Measurements from ENCODE around the gene RYR1. TPM values are rescaled to one million over a fixed set of nuclear protein-coding genes. Genes with fewer than 3 reads are reported as not detected.
"Not testable (repeated sequence)": the region's sequence is repeated elsewhere in the genome, so short reads cannot be mapped to it uniquely, and the experiment has no call there.

The RYR1 gene
- total RNA-seq, 2 experiments from 2014 or later, result 0.54 to 1.4 TPM

DNA sequence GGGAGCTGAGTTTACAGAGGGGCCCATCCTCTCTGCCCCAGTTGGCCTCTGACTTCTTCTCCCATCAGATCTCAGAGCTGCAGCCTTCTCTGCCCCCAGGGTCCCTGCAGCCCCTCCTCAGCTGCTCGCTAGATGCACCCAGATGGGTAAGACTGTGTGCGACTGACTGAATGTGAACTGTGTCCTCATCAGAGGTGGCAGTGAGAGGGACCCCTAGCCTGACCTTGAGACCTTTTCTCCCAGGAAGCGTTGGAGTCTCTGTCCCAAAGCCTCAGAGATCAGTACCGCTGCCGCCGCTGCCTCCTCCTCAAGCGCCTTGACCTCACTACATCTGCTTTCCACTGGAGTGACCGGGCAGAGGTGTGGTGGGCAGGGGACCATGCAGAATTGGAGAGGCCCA lies 28.2 kb upstream of the RYR1 start:
- POLR2A ChIA-PET, result interaction anchor here (1.4 kb wide), 1 partner anchor 31 kb away, joined by 5 read pairs; the partner anchor contains the start of gene PSMD8
- Histone ChIP-seq H3K9me3 (ENCODE audit: low read length) (no peaks in the 10 kb centered on the region), H3K36me3 (ENCODE audit: insufficient read depth, low read length) (peaks cover 7% of the 10 kb centered on the region; the same call in 1 of the 2 replicates), H4K20me1 (ENCODE audit: insufficient read depth, low read length) (no peaks in the 10 kb centered on the region), H3K4me1 (ENCODE audit: insufficient read depth, low read length, poor library complexity, severe bottlenecking) (peaks cover 4% of the 10 kb centered on the region), H3K79me2 (ENCODE audit: insufficient read depth, low read depth, low read length) (no peaks in the 10 kb centered on the region), H3K27ac (ENCODE audit: low read depth, low read length, poor library complexity, severe bottlenecking) (no peak overlapping the region), H3K4me3 (ENCODE audit: low read depth, low read length, poor library complexity, severe bottlenecking) (no peak overlapping the region), H3K4me2 (ENCODE audit: low read length) (no peak overlapping the region), H3K9me2 (ENCODE audit: insufficient read depth, low read length) (no peaks in the 10 kb centered on the region), H2AFZ (ENCODE audit: low read length) (no peak overlapping the region)
- intact Hi-C loops (cut with micrococcal nuclease; ENCODE audit: unreplicated experiment), result no loop called here
- TF ChIP-seq, protein P1, sequence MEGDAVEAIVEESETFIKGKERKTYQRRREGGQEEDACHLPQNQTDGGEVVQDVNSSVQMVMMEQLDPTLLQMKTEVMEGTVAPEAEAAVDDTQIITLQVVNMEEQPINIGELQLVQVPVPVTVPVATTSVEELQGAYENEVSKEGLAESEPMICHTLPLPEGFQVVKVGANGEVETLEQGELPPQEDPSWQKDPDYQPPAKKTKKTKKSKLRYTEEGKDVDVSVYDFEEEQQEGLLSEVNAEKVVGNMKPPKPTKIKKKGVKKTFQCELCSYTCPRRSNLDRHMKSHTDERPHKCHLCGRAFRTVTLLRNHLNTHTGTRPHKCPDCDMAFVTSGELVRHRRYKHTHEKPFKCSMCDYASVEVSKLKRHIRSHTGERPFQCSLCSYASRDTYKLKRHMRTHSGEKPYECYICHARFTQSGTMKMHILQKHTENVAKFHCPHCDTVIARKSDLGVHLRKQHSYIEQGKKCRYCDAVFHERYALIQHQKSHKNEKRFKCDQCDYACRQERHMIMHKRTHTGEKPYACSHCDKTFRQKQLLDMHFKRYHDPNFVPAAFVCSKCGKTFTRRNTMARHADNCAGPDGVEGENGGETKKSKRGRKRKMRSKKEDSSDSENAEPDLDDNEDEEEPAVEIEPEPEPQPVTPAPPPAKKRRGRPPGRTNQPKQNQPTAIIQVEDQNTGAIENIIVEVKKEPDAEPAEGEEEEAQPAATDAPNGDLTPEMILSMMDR (conservative IDR thresholded peaks at IDR 0.05; ENCODE audit: low read length), result no peak
- TF ChIP-seq EZH2phosphoT487 (IDR thresholded peaks at IDR 0.05; ENCODE audit: borderline replicate concordance, low read depth, low read length), result no peak
- DNase-seq (ENCODE audit: low spot score), result no peak
- BruUV-seq (replicated peaks), result no TSS peak
- CTCF ChIA-PET (ENCODE audit: unreplicated experiment), result no interaction called here

DNA sequence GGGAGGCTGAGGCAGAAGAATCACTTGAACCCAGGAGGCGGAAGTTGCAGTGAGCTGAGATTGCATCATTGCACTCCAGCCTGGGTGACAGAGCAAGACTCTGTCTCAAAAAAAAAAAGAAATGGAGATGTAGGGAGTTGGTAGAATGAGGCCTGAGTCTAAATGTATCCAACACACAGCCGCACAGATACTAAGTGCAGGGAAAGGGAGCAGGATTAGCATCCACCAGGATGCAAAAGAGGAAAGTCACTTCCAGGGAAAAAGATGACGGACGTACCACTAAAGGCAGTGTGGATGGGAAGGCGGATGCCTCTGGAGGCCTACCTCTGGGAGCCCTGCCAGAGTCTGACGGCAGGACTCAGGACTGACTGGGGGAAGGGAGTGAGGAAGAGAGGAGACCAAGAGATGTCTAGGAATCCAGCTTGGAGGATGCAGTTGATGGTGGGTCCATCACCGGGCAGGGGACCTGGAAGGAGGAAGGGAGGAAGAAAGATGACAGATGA lies 23.8 kb upstream of the RYR1 start:
- Histone ChIP-seq H3K4me2 (ENCODE audit: low read length) (no peak overlapping the region), H3K9me2 (ENCODE audit: insufficient read depth, low read length) (no peaks in the 10 kb centered on the region), H3K4me1 (ENCODE audit: insufficient read depth, low read length, poor library complexity, severe bottlenecking) (no peaks in the 10 kb centered on the region), H4K20me1 (ENCODE audit: insufficient read depth, low read length) (no peaks in the 10 kb centered on the region), H3K4me3 (ENCODE audit: low read depth, low read length, poor library complexity, severe bottlenecking) (no peak overlapping the region), H2AFZ (ENCODE audit: low read length) (no peak overlapping the region), H3K27ac (ENCODE audit: low read depth, low read length, poor library complexity, severe bottlenecking) (no peak overlapping the region), H3K79me2 (ENCODE audit: insufficient read depth, low read depth, low read length) (no peaks in the 10 kb centered on the region), H3K9me3 (ENCODE audit: low read length) (no peaks in the 10 kb centered on the region), H3K36me3 (ENCODE audit: insufficient read depth, low read length) (peaks cover 7% of the 10 kb centered on the region; the same call in 1 of the 2 replicates)
- POLR2A ChIA-PET, result interaction anchor here (0.6 to 0.7 kb wide), 2 partner anchors 11 to 318 kb away, joined by 4 read pairs; no protein-coding TSS in a partner anchor
- no peak for DNase-seq (ENCODE audit: low spot score)
- intact Hi-C loops (cut with micrococcal nuclease; ENCODE audit: unreplicated experiment), result no loop called here
- BruUV-seq (replicated peaks), result no TSS peak
- CTCF ChIA-PET (ENCODE audit: unreplicated experiment), result no interaction called here
- TF ChIP-seq, protein P1 (conservative IDR thresholded peaks at IDR 0.05; ENCODE audit: low read length), result no peak
- no peak for TF ChIP-seq EZH2phosphoT487 (IDR thresholded peaks at IDR 0.05; ENCODE audit: borderline replicate concordance, low read depth, low read length)

DNA sequence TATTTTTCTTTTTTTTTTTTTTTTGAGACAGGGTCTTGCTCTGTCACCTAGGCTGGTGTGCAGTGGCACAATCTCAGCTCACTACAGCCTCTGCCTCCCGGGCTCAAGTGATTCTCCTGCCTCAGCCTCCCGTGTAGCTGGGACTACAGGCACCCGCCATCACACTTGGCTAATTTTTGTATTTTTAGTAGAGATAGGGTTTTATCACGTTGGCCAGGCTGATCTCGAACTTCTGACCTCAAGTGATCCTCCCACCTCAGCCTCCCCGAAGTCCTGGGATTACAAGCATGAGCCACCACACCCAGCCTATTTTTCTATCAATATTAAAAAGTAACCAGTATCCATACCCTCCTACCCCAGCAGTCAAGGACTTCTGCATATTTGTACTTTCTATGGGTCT lies 23.1 kb upstream of the RYR1 start:
- H3K4me3 ChIP-seq (ENCODE audit: low read depth, low read length, poor library complexity, severe bottlenecking); H3K4me1 ChIP-seq (ENCODE audit: insufficient read depth, low read length, poor library complexity, severe bottlenecking); intact Hi-C loops (cut with micrococcal nuclease; ENCODE audit: unreplicated experiment); H3K36me3 ChIP-seq (ENCODE audit: insufficient read depth, low read length); H3K79me2 ChIP-seq (ENCODE audit: insufficient read depth, low read depth, low read length); H3K27ac ChIP-seq (ENCODE audit: low read depth, low read length, poor library complexity, severe bottlenecking); BruUV-seq (replicated peaks); CTCF ChIA-PET (ENCODE audit: unreplicated experiment); H3K4me2 ChIP-seq (ENCODE audit: low read length); H2AFZ ChIP-seq (ENCODE audit: low read length); H4K20me1 ChIP-seq (ENCODE audit: insufficient read depth, low read length); DNase-seq (ENCODE audit: low spot score); H3K9me3 ChIP-seq (ENCODE audit: low read length); H3K9me2 ChIP-seq (ENCODE audit: insufficient read depth, low read length): not testable (repeated sequence)
- POLR2A ChIA-PET, result interaction anchor here (0.6 to 0.7 kb wide), 2 partner anchors 12 to 319 kb away, joined by 4 read pairs; no protein-coding TSS in a partner anchor

All from OCI-LY7 (cell line).